HG03432 (cell line): Measurements from ENCODE around the gene TOX4.
A peak's percentile ranks its signal among the peaks of the same experiment; 100 is the strongest.
"Not testable (repeated sequence)": the region's sequence is repeated elsewhere in the genome, so short reads cannot be mapped to it uniquely, and the experiment has no call there.

Experiments used
- ATAC-seq: cut with Tn5 transposase; IDR thresholded peaks from one replicate; pipeline ENCODE4 v1.9.1; 2021; ENCODE audit warnings: mild to moderate bottlenecking, moderate library complexity; ENCODE audit not compliant: unreplicated experiment

The TOX4 gene

DNA sequence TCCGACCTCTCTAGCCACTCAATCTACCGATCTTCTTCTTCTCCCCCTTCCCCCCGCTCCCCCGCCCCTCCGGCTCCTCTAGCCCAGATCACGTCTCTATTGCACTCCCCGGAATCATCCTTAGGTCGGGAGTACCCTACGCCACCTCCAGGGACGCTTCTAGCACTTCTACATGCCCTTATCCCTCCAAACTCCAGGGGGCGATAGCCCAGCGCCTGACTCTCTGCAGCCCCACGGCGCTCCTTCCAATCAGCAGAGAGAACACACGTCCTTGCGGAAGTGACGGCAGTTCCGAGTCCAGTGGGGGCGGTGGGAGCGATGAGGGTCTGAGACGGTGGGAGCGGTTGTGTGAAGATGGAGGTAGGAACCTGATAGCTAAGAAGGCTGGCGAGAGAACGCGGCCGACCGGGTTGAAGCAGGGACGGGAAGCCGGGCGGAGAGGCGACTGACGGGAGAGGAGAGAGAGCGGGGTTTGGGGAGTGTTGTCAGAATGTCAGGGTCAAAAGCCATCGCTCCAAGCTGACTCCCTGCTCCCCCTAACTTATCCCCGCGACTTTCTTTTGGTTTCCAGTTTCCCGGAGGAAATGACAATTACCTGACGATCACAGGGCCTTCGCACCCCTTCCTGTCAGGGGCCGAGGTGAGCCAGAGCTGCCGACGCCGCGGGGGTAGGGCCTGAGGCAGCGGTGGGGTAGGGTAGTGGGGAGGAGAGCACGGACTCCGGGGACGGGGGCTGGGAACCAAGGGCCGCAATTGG is at the start of gene TOX4, which contains the start of gene RAB2B:
Gene TOX4, plus strand, starts transcription at position 271 of the 757 bp plus-strand sequence. Its CDS starts 84 bp downstream, at position 355.
Gene RAB2B, minus strand, starts transcription at position 35 of the 757 bp plus-strand sequence. CDS start 87 bp downstream, outside the sequence.
- peak; percentile 99 for ATAC-seq

DNA sequence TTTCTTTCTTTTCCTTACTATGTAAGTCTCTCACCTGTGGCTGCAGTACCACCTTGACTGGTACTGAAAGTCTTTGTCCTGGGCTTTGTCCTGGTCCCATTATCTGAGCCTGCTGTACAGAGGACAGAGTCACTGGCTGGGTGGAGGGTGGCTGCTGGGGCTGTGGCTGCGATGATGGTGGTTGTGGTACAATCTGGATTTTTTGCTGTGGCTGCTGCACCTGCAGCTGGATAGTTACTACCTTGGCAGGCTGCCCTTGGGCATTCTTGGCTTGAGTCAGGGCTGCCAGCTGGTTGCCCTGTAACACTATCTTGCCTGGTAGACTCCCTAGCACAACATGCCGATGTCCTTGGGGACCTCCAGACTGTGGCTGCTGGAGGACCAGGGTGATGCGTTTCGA is 48.1 kb upstream of the TOX4 start:
- ATAC-seq: no peak

GRCh38 chr14:21431126-21431525 is 45.9 kb upstream of the TOX4 start:
- ATAC-seq: no peak

GRCh38 chr14:21436567-21437062 is 40.4 kb upstream of the TOX4 start:
- ATAC-seq: peak; percentile 6

DNA sequence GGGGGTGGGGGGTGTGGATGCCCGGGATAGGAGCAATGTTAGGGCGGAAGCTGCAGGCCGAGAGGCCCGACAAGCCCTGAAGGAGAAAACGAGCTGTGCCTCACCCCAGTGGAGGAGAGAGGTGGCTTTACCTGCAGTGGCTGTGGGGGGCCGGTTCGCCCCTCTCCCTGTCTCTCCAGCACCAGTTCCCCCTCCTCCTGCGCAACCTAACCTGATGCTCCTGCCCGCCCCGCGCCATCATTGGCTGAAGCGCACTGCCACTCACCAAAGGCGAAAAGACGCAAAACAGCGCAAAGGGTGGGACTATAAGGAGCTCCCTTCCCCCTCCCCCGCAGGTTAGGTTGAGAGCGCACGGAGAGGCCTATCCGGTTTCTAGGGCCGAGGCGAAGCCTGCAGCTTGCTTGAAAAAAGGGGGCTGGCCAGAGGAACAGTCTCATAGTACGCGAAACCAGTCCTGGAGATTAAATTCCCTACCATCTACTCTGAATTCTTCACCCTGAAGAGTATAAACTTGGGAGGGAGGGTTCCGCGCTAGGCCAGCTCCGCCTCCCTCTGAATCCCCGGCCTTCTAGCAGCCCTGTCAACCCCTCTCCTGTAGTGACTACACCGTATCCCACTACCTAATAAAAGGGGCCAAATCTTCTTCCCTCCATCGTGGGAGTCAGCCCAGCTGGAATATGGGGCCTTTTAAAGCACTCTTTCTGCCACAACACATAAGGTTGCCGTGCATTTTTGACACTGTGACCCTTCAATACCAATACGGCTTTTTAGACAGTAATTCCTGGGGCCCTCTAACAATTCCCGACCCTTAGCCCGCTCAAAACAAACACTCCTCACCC is 39.7 kb upstream of the TOX4 start:
- peak; percentile 99 for ATAC-seq

GRCh38 chr14:21440859-21441258 is 36.1 kb upstream of the TOX4 start:
- ATAC-seq: no peak

DNA sequence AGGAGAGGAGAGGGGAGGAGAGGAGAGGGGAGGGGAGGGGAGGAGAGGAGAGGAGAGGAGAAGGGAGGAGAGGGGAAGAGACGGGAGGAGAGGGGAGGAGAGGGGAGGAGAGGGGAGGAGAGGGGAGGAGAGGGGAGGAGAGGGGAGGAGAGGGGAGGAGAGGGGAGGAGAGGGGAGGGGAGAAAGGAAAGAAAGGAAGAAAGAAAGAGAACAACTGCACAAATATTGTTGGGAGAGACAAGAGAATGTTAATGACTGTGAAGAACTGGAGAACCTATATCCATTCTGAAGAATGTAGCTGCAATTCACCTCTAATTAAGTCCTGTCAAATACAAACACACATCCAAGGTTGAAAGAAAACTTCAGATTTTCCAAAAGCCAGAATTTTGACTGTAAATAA is 34.3 kb upstream of the TOX4 start:
- not testable (repeated sequence) for ATAC-seq

GRCh38 chr14:21449899-21450216 is 27.1 kb upstream of the TOX4 start:
- no peak for ATAC-seq

DNA sequence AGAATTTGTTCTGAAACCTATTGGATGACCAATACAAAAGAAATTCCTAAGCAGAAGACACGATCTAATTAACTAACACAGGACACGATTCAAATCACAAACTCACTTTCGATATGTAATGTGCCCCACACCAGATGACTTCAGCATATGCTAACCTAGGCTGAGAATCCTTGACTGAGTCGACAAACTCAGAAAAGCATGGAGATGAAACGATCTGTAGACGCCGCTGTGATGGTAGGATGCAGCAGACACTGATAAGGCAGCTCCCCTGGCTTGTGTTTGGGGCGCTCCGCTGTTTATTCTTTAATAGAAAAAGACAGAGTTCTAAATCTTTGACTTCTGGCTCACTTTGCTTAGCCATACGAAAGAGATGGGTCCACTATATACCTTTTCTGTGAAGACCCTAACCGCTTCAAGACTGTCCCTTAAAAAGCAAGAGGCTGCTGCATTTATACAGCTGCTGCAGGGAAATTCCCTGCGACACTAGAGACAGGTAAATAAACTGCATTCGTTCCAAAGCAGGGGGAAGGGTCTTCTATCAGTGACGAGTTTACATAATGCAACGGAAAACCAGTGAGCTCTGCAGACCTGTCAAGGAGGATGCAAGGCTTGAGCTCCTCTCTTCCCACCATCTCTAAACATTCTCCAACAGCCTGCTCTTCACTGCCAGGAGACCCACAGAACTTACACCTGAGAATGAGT is 22.0 kb upstream of the TOX4 start:
- no peak for ATAC-seq

GRCh38 chr14:21455592-21455911 is 21.4 kb upstream of the TOX4 start:
- ATAC-seq: peak; percentile 23

- peak; percentile 98 for ATAC-seq
Measured at GRCh38 chr14:21455912-21456667, 20.9 kb upstream of the TOX4 start, which contains the start of gene CHD8. Gene CHD8 (minus strand): TSS chr14:21456123. CDS start chr14:21431643, 24,480 bp downstream.

DNA sequence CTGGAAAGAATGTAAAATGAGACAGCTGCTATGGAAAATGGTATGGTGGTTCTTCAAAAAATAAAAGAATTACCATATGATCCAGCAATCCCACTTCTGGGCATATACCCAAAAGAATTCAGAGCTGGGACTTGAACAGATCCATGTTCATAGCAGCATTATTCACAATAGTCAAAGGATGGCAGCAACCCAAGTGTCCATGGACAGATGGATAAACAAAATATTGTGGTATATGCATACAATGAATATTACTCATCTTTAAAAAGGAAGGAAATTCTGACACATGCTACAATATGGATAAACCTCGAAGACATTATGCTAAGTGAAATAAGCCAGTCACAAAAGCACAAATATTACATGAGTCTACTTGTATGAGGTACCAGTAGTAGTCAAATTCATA is 9.4 kb upstream of the TOX4 start:
- no peak for ATAC-seq

DNA sequence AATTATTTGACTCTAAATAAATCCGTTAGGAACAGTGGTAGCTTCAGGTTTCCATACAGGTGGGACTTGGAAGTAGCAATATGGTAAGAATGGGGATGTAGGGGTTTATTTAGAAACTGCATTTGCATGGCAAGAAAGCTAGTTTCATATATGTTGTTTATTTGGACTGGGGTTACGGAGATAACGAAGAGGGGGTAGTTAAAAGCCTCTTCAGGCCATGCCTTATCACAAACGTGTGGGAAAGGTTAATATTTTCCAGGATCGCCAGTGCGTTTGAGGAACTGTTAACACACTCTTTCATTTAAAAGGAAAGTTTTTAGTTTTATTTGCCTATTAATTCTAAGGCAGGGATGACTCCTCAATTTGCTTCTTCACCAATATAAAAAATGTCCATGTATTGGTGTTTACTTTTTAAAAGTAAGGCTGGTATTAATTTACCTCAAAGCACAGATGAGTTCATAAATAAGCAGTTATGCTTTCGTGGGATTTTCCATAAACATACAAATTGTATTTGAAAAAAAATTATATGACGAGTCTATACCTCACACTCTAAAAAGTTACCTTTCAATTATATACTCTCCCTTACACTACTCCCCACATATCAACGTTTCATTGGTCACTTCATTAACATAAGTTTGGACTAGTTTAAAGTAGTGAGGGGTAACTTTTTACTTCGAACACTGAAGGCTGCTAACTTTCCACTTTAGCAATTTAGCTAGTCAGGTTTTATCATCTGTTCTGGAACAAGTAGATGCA is 1.1 kb upstream of the TOX4 start:
- ATAC-seq: no peak

DNA sequence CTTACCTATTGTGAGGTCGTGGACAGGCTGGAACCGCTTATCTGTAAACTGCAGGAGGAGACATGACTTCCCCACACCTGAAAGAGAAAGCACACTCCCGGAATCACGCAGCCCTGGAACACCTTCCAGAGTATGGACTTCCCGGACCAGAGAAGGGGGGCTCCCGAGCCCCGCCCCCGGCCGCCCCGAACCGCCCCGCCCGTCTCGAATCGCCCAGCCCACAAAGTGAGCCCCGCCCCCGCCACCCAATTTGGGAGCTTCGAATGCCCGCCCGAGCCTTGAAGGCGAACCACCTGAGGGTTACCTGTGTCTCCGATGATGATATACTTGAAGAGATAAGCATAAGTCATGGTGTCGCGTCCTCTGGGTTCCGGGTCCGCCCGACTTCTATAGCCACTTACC is 471 bp upstream of the TOX4 start:
- ATAC-seq: peak; percentile 39

DNA sequence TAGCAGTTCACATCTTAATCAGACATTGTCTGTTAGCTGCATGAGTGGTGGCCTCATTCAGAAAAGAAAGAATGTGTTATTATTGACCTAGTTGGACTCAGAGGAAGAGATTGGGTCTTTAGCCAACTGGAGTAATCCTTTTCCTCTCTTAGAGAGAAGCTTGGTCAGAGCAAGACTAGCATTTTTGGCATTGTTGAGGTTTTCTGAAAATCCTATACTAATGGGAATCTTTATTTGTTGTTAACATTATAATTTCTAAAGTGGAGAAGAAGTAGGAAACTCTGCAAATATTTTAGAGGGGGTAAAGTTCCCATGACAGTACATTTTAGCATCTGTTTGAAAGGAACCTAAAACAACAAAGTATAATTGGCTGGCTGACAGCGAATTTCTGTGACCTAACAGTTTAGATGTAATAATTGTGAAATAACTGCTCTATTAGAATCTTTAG is 9.7 kb downstream of the TOX4 start:
- no peak for ATAC-seq

DNA sequence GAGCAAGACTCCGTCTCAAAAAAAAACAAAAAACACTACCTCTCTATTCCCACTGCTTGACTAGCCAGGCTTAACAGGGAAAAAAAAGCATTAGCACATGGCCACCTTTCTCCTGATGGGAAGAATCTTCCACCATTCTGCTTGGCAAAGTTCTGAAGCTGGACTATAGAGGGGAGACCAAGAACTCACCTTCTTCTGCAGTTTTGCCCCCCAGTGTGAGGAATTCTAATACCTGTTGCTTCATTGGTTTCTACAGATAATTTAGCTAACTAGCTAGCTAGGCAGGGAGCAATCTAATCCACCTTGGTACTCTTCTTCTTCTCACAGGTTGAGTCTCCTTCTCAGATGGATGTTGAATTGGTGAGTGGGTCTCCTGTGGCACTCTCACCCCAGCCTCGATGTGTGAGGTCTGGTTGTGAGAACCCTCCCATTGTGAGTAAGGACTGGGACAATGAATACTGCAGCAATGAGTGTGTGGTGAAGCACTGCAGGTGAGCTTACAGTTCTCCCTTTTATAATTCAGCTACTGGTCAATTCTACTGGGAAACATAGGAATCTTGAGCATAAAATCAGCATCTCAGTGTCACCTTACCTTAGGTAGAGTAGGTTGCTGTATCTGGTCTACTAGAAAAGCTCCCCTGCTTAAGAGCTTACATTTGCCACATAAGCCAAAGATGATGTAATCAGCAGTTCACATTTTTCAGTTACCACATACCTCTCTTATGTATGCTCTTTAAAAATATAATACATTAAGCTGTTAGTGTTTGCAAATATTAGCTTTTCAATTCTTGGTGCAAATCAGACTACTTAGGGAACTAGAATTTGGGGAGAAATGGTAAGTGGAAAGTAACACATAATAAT is 18.1 kb downstream of the TOX4 start:
- ATAC-seq: no peak

DNA sequence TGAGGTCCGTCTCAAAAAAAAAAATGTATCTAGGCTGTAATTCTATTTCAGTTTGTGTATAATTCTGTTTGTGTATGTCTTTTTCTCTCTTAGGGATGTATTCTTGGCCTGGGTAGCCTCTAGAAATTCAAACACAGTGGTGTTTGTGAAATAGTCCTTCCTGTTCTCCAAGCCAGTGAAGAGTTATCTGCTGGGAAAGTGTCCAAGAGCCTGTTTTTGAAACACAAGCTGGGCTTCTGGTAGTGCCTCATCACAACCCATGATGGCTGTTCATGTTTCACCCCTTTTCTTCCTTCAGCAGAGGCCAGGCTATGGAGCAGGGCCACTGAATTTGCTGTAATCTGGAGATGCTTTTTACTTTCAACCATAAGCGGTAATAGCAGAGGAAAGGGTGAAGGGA is 19.5 kb downstream of the TOX4 start:
- ATAC-seq: no peak

GRCh38 chr14:21498540-21499526 is 21.8 kb downstream of the TOX4 start:
- peak; percentile 54 for ATAC-seq
